Psoas muscle (tissue), 8 donors: ENCODE measurements around the gene RNF213. TPM values are rescaled to one million over a fixed set of nuclear protein-coding genes. Genes with fewer than 3 reads are reported as not detected.
A peak's percentile ranks its signal among the peaks of the same experiment; 100 is the strongest.

Experiments
- ATAC-seq, 4 donors: fragments of 200-7000 bp; cut with Tn5 transposase; one replicate each; pipeline ENCODE4 v1.9.1; 2020; ENCODE audit warnings: moderate library complexity in 3 of 4, mild to moderate bottlenecking in 2 of 4
- DNase-seq, 2 donors: peaks; one replicate each; pipeline ENCODE4 v3.0.0-alpha.2; 2020
- H3K27ac ChIP-seq: fragments of 200-600 bp; one replicate; pipeline ENCODE4 v1.8.0; 2022
- H3K27me3 ChIP-seq, 3 donors: fragments of 200-600 bp in 1 of 3; one replicate each; pipeline versions ENCODE4 v1.6.1 to v1.8.0; 2013 to 2022; ENCODE audit warnings: low read length in 2 of 3, mild to moderate bottlenecking in 2 of 3, moderate library complexity in 1 of 3; ENCODE audit not compliant: insufficient read depth in 3 of 3
- H3K36me3 ChIP-seq, 2 donors: fragments of 200-600 bp in 1 of 2; one replicate each; pipeline versions ENCODE4 v1.6.1 to v1.8.0; 2013 to 2022; ENCODE audit warnings: low read depth in 1 of 2, mild to moderate bottlenecking in 1 of 2, moderate library complexity in 1 of 2; ENCODE audit not compliant: insufficient read depth in 1 of 2
- H3K4me1 ChIP-seq: fragments of 200-600 bp; one replicate; pipeline ENCODE4 v1.8.0; 2022
- H3K4me3 ChIP-seq: fragments of 200-600 bp; one replicate; pipeline ENCODE4 v1.8.0; 2022; ENCODE audit warnings: mild to moderate bottlenecking
- H3K9me3 ChIP-seq: fragments of 200-600 bp; one replicate; pipeline ENCODE4 v1.8.0; 2022
- whole genome bisulfite sequencing, 3 donors: extraction: QIAGEN DNeasy Blood & Tissue Kit; methylation state at CpG; one replicate each; pipeline versions ENCODE4 v1.1.6 to v1.1.7; 2013; 5-methylcytosine and 5-hydroxymethylcytosine counted together
- intact Hi-C, 2 donors: fragments of 100-400 bp; cut with DNase I; formaldehyde crosslinking; loops; one replicate each; pipeline versions ENCODE4 v1.11.0 to v1.14.2; 2022
- polyA plus RNA-seq, 3 donors: library from polyadenylated mRNA; stranded (reverse); fragments of 200-250 nt; gene quantifications; one replicate each; pipeline ENCODE4 v1.2.3, GENCODE V29; 2013
- total RNA-seq, 4 donors: library from RNA; stranded (reverse); fragmentation: NEBNext Ultra II Directional in 2 of 4; extraction: Animal tissue kit (Norgen Biotek cat#: 25700) in 2 of 4; gene quantifications; one replicate each; pipeline versions ENCODE4 v1.2.1 to v1.2.4, GENCODE V29; 2021 to 2023
- TF ChIP-seq, protein P1 (sequence below): fragments of 200-600 bp; IDR thresholded peaks from one replicate; pipeline ENCODE4 v1.8.0; 2022; ENCODE audit warnings: antibody characterized with exemption
- donor health status: healthy with polysubstance abuse.
- donor health status: DM: no; HTN: no; CAD: no; lungs with moderate emphysema.
- donor health status: Bipolar disorder and iron deficiency.
- donor health status: healthy.
- donor health status: DM: yes; HTN: yes; CAD: no.
- donor health status: DM: no; HTN: no; CAD: no.
- donor health status: DM: no; HTN: no; CAD: no.
- donor health status: DM: yes; HTN: yes; CAD: no.

The RNF213 gene
- total and polyA plus RNA-seq, 7 donors = 10.2 to 42.0 (median 33.7) TPM

DNA sequence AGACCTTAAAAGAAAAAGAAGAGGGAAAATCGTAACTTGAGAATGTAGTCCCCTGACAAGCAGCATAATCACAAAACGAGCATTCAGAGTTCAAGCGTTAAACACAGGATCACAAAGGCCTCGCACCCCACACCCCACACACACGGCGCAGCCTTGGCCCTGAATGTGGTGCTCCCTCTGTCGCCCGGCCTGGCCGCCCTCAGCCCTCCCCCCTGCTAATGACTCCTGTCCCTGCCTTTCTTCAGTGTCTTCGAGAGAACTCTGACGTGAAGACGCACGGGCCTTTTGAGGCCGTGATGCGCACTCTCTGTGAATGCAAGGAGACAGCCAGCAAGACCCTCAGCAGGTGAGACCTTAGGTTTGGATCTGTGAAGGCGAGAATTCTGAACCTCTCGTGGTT is 106.9 kb downstream of the RNF213 start:
- Histone ChIP-seq H3K9me3 (no peaks in the 10 kb centered on the region), H3K4me3 (no peak overlapping the region), H3K36me3 (peaks cover 10 to 98% of the 10 kb centered on the region in 2 donors), H3K4me1 (no peaks in the 10 kb centered on the region), H3K27ac (no peak overlapping the region), H3K27me3 (no peaks in the 10 kb centered on the region)
- intact Hi-C loops = loop anchor here (5.0 to 10.0 kb wide), 4 partner anchors 35 to 263 kb away; partner anchors contain the start of gene GAA (in 1 of the 2)
- peak in 1 of 2 donors; percentile 37 for DNase-seq
- 80 to 82% (median 81%) methylated on average over 17 of the region's 17 CpGs for WGBS, 3 donors
- no peak for ATAC-seq
- TF ChIP-seq, protein P1, sequence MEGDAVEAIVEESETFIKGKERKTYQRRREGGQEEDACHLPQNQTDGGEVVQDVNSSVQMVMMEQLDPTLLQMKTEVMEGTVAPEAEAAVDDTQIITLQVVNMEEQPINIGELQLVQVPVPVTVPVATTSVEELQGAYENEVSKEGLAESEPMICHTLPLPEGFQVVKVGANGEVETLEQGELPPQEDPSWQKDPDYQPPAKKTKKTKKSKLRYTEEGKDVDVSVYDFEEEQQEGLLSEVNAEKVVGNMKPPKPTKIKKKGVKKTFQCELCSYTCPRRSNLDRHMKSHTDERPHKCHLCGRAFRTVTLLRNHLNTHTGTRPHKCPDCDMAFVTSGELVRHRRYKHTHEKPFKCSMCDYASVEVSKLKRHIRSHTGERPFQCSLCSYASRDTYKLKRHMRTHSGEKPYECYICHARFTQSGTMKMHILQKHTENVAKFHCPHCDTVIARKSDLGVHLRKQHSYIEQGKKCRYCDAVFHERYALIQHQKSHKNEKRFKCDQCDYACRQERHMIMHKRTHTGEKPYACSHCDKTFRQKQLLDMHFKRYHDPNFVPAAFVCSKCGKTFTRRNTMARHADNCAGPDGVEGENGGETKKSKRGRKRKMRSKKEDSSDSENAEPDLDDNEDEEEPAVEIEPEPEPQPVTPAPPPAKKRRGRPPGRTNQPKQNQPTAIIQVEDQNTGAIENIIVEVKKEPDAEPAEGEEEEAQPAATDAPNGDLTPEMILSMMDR = no peak

DNA sequence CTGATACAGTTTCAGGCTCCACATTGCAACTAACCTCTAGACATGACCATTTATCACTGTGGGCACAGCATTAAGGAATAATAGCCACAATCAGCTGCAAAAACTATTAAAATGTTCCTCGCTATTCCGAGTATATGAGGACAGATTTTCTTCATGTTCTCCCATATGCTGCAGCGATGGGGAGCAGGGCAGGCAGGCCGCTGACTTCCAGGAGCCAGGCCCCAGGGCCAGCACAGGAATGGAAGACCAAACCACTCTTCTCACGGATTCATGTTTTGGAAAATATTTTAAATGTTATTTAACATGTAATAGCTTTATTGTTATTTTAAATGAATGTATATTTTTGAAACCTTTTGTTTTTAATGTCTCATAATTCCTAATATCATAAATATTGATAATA is 110.5 kb downstream of the RNF213 start:
- H3K36me3 ChIP-seq = peaks cover 3 to 99% of the 10 kb centered on the region in 2 donors
- WGBS, 3 donors = 90 to 92% (median 92%) methylated on average over 5 of the region's 5 CpGs
- TF ChIP-seq, protein P1 = no peak
- intact Hi-C loops = no loop called here
- no peak for ATAC-seq
- H3K27me3 ChIP-seq = no peaks in the 10 kb centered on the region
- no peaks in the 10 kb centered on the region for H3K4me1 ChIP-seq
- no peaks in the 10 kb centered on the region for H3K9me3 ChIP-seq
- no peak overlapping the region for H3K27ac ChIP-seq
- H3K4me3 ChIP-seq = no peak overlapping the region
- no peak for DNase-seq

DNA sequence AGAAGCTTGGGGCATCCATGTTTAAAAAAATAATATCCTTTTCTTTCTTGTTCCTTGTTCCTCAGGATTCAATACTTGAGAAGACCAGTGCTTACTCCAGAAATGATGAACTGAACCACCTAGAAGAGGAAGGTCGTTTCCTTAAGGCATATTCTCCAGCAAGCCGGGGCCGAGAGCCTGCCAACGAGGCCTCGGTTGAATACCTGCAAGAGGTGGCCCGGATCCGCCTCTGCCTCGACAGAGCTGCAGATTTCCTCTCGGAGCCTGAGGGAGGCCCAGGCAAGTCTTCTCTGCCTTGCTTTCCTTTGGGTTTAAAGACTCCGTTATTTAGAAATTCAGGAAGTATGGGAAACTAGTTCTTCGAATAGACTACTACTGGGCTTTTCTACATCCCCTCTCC is 111.8 kb downstream of the RNF213 start:
- H3K4me3 ChIP-seq = no peak overlapping the region
- 88 to 91% (median 90%) methylated on average over 11 of the region's 11 CpGs for WGBS, 3 donors
- DNase-seq (no peak), ATAC-seq (no peak)
- TF ChIP-seq, protein P1 = no peak
- peaks cover 10 to 99% of the 10 kb centered on the region in 2 donors for H3K36me3 ChIP-seq
- no peaks in the 10 kb centered on the region for H3K9me3 ChIP-seq
- H3K27me3 ChIP-seq = no peaks in the 10 kb centered on the region
- H3K27ac ChIP-seq = no peak overlapping the region
- H3K4me1 ChIP-seq = no peaks in the 10 kb centered on the region
- intact Hi-C loops = no loop called here

DNA sequence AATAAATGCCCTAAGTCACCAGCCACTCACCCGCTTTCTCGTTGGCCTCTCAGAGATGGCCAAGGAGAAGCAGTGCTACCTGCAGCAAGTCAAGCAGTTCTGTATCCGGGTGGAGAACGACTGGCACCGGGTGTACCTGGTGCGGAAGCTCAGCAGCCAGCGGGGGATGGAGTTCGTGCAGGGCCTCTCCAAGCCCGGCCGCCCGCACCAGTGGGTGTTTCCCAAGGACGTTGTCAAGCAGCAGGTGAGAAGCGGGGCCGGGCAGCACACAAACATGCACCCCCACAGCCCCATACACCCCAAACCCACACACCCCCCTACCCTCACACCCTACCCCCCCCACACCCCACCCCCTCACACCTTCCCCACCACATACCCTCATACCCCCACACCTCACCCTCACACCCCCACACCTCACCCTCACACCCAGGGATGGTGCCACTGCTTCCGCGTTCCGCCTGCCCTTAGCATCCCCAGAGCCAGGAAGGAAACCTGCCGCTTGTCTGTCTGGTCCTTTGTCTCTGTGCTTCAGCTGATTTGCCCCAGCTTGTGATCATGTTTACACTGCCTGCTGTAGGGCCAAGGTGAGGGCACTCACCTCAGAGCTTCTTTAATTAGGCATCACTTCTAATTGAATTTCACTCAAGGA is 112.4 kb downstream of the RNF213 start:
- 91 to 95% (median 93%) methylated on average over 16 to 18 of the region's 18 CpGs for WGBS, 3 donors
- no peak overlapping the region for H3K27ac ChIP-seq
- ATAC-seq (no peak), DNase-seq (no peak)
- H3K4me3 ChIP-seq = no peak overlapping the region
- TF ChIP-seq, protein P1 = no peak
- intact Hi-C loops = no loop called here
- no peaks in the 10 kb centered on the region for H3K27me3 ChIP-seq
- H3K36me3 ChIP-seq = peaks cover 13 to 99% of the 10 kb centered on the region in 2 donors
- H3K4me1 ChIP-seq = no peaks in the 10 kb centered on the region
- H3K9me3 ChIP-seq = no peaks in the 10 kb centered on the region
